Endothelial cell of umbilical vein (primary cell): ENCODE measurements around the gene LRCH1. TPM values are rescaled to one million over a fixed set of nuclear protein-coding genes. Genes with fewer than 3 reads are reported as not detected.

Experiments
- BruUV-seq: library from RNA; stranded (reverse); fragments of 400-500 nt; replicated peaks from 2 replicates; lab custom pipeline; 2021; lab: Mats Ljungman, UMichigan
- CTCF ChIA-PET: fragments of 300-600, 350-600 bp; sonication (Branson Sonifier 250); formaldehyde crosslinking; loops from one replicate; lab custom pipeline; 2021; ENCODE audit warnings: antibody characterized with exemption, inconsistent platforms; lab: Charles Lee
- POLR2A ChIA-PET: fragments of 300-600, 350-600 bp; sonication (Branson Sonifier 250); formaldehyde crosslinking; loops from one replicate; lab custom pipeline; 2021; ENCODE audit warnings: antibody characterized with exemption, inconsistent platforms; lab: Charles Lee
- DNase-seq: peaks from one replicate; pipeline ENCODE4 v3.0.0-alpha.2; 2011; ENCODE audit warnings: low read depth, low spot score
- FAIRE-seq: peaks from 2 replicates; lab custom pipeline; 2011; peaks lifted over from hg19 to GRCh38; lab: Jason Lieb, UNC
- H2AFZ ChIP-seq: 2 replicates; pipeline ENCODE4 v1.6.0; 2012; ENCODE audit warnings: low read depth, low read length, control low read depth, inconsistent platforms
- H3K27ac ChIP-seq: 2 replicates; pipeline ENCODE4 v1.5.1; 2011; ENCODE audit warnings: low read depth, mild to moderate bottlenecking, control low read depth, low read length, moderate library complexity; ENCODE audit not compliant: insufficient read depth
- H3K27me3 ChIP-seq, 2 experiments: 2 replicates each; pipeline versions ENCODE4 v1.6.0 to v1.6.1; 2011; ENCODE audit warnings: low read length in 2 of 2, mixed read lengths in 1 of 2; ENCODE audit not compliant: control insufficient read depth in 2 of 2, insufficient read depth in 2 of 2
- H3K36me3 ChIP-seq, 2 experiments: 2 replicates in 1 of 2; 3 replicates in 1 of 2; pipeline ENCODE4 v1.5.1; 2011; ENCODE audit warnings: low read length in 2 of 2, mild to moderate bottlenecking in 1 of 2, moderate library complexity in 1 of 2; ENCODE audit not compliant: control insufficient read depth in 2 of 2, insufficient read depth in 2 of 2; ENCODE audit errors: extremely low read depth in 1 of 2
- H3K4me1 ChIP-seq: 3 replicates; pipeline ENCODE4 v1.5.1; 2011; ENCODE audit warnings: mild to moderate bottlenecking, low read length; ENCODE audit not compliant: control insufficient read depth, insufficient read depth; ENCODE audit errors: extremely low read depth
- H3K4me2 ChIP-seq: 2 replicates; pipeline ENCODE4 v1.6.1; 2011; ENCODE audit warnings: low read length, control low read depth, mixed read lengths; ENCODE audit not compliant: insufficient read depth
- H3K4me3 ChIP-seq, 3 experiments: fragments of 200-600 bp in 1 of 3; sonication (generic), shearing (Covaris generic) in 1 of 3; replicated peaks in 1 of 3; 2 replicates each; pipeline ENCODE4 v1.5.1; 2011 to 2016; ENCODE audit warnings: control low read depth in 3 of 3, low read length in 3 of 3, mild to moderate bottlenecking in 2 of 3, inconsistent platforms in 1 of 3, low read depth in 1 of 3, moderate library complexity in 1 of 3; ENCODE audit not compliant: insufficient read depth in 1 of 3
- H3K79me2 ChIP-seq: 2 replicates; pipeline ENCODE4 v1.6.0; 2012; ENCODE audit warnings: low read length, inconsistent platforms; ENCODE audit not compliant: control insufficient read depth, insufficient read depth
- H3K9ac ChIP-seq: replicated peaks from 2 replicates; pipeline ENCODE3; 2011; ENCODE audit warnings: low read length, control low read depth; ENCODE audit not compliant: insufficient read depth; ENCODE audit errors: extremely low read depth
- H3K9me1 ChIP-seq: replicated peaks from 3 replicates; pipeline ENCODE4 v1.6.0; 2011; ENCODE audit warnings: mild to moderate bottlenecking, low read length; ENCODE audit not compliant: control insufficient read depth, insufficient read depth; ENCODE audit errors: extremely low read depth
- H3K9me3 ChIP-seq: replicated peaks from 2 replicates; pipeline ENCODE4 v1.5.1; 2012; ENCODE audit warnings: low read length, inconsistent platforms; ENCODE audit not compliant: control insufficient read depth, insufficient read depth
- H4K20me1 ChIP-seq: replicated peaks from 2 replicates; pipeline ENCODE3; 2011; ENCODE audit warnings: mild to moderate bottlenecking, low read length; ENCODE audit not compliant: control insufficient read depth, insufficient read depth; ENCODE audit errors: extremely low read depth
- GATA2 ChIP-seq: IDR thresholded peaks from 2 replicates; pipeline ENCODE4 v1.7.0; 2011; ENCODE audit warnings: low read depth, mild to moderate bottlenecking, moderate library complexity, mixed read lengths, low read length; ENCODE audit not compliant: insufficient read length, insufficient read depth
- MAX ChIP-seq: IDR thresholded peaks from 2 replicates; pipeline ENCODE4 v1.6.1; 2011; ENCODE audit not compliant: insufficient read depth, insufficient read length
- MYC ChIP-seq: IDR thresholded peaks from one replicate; pipeline ENCODE4 v1.6.1; 2011; ENCODE audit warnings: mild to moderate bottlenecking, low read depth, low read length
- POLR2A ChIP-seq: IDR thresholded peaks from 2 replicates; pipeline ENCODE4 v1.6.1; 2012; ENCODE audit warnings: low read depth, mild to moderate bottlenecking, control low read depth, low read length
- POLR2AphosphoS5 ChIP-seq: IDR thresholded peaks from 2 replicates; pipeline ENCODE4 v1.6.1; 2012; ENCODE audit warnings: low read depth, mild to moderate bottlenecking, control low read depth, low read length, moderate library complexity; ENCODE audit not compliant: insufficient read depth
- dilution Hi-C: fragments of 300-500 bp; cut with MboI; formaldehyde crosslinking; loops from one replicate; pipeline ENCODE4 v1.15.0; 2019; ENCODE audit warnings: low sequenced_read_pairs; ENCODE audit not compliant: extremely low pct_ligation_motif_present
- intact Hi-C: fragments of 100-400 bp; cut with micrococcal nuclease; formaldehyde crosslinking; loops from one replicate; pipeline ENCODE4 v1.10.0; 2022
- polyA plus RNA-seq, 4 experiments: library from polyadenylated mRNA; depleted of rRNA in 3 of 4; stranded (reverse) in 3 of 4; unstranded in 1 of 4; fragments of >200 nt; gene quantifications; 2 replicates each; pipeline versions ENCODE4 v1.2.1 to v1.2.3, GENCODE V29; 2011 to 2012; ENCODE audit warnings: missing spikeins in 1 of 4
- total RNA-seq: library from RNA; stranded (reverse); gene quantifications from 2 replicates; pipeline ENCODE4 v1.2.3, GENCODE V29; 2021
- TF ChIP-seq, protein P1 (sequence below), 2 donors: IDR thresholded peaks; 1 replicate in 1 of 2; 2 replicates in 1 of 2; pipeline ENCODE4 v1.5.1; 2011; ENCODE audit warnings: low read length in 2 of 2, mild to moderate bottlenecking in 2 of 2, moderate library complexity in 2 of 2, control low read depth in 1 of 2, inconsistent platforms in 1 of 2, low read depth in 1 of 2; ENCODE audit not compliant: insufficient read depth in 1 of 2; ENCODE audit errors: extremely low read depth in 1 of 2

The LRCH1 gene
- total and polyA plus RNA-seq, 2 donors (not counting 3 experiments of a cell fraction or from before 2014, with no cell fraction given): 5.4 to 16.5 TPM

GRCh38 chr13:46556418-46556779 is 3.4 kb downstream of the LRCH1 start:
- Histone ChIP-seq H4K20me1 (no peaks in the 10 kb centered on the region), H3K27ac (no peak overlapping the region), H3K36me3 (no peaks in the 10 kb centered on the region), H3K79me2 (peaks cover 49% of the 10 kb centered on the region), H2AFZ (no peak overlapping the region), H3K4me2 (no peak overlapping the region), H3K27me3 (no peaks in the 10 kb centered on the region), H3K4me3 (no peak overlapping the region), H3K9me3 (no peaks in the 10 kb centered on the region), H3K4me1 (peaks cover 42% of the 10 kb centered on the region), H3K9me1 (no peaks in the 10 kb centered on the region), H3K9ac (no peak overlapping the region)
- no peak for DNase-seq
- TF ChIP-seq POLR2AphosphoS5: no peak
- TF ChIP-seq, protein P1, sequence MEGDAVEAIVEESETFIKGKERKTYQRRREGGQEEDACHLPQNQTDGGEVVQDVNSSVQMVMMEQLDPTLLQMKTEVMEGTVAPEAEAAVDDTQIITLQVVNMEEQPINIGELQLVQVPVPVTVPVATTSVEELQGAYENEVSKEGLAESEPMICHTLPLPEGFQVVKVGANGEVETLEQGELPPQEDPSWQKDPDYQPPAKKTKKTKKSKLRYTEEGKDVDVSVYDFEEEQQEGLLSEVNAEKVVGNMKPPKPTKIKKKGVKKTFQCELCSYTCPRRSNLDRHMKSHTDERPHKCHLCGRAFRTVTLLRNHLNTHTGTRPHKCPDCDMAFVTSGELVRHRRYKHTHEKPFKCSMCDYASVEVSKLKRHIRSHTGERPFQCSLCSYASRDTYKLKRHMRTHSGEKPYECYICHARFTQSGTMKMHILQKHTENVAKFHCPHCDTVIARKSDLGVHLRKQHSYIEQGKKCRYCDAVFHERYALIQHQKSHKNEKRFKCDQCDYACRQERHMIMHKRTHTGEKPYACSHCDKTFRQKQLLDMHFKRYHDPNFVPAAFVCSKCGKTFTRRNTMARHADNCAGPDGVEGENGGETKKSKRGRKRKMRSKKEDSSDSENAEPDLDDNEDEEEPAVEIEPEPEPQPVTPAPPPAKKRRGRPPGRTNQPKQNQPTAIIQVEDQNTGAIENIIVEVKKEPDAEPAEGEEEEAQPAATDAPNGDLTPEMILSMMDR (IDR thresholded peaks at IDR 0.05; ENCODE audit: extremely low read depth in 1 of 2, insufficient read depth in 1 of 2, low read depth in 1 of 2, low read length in 2 of 2): no peak
- TF ChIP-seq MAX: no peak
- TF ChIP-seq POLR2A: no peak
- no peak for TF ChIP-seq MYC
- TF ChIP-seq GATA2: no peak
- ChIA-PET POLR2A (no interaction called here), CTCF (interaction anchor here (1.4 to 2.2 kb wide), 2 partner anchors 66 to 165 kb away, joined by 4 to 24 read pairs; no protein-coding TSS in a partner anchor)
- dilution Hi-C loops (no loop called here), intact Hi-C loops (no loop called here)
- FAIRE-seq: no peak
- BruUV-seq: no TSS peak
